Keratinocyte (primary cell): ENCODE measurements around the gene STYXL1. TPM values are rescaled to one million over a fixed set of nuclear protein-coding genes. Genes with fewer than 3 reads are reported as not detected.

Experiments
- DNase-seq: peaks from one replicate; pipeline ENCODE4 v3.0.0-alpha.2; 2011; ENCODE audit warnings: low read depth, missing footprints, low spot score
- FAIRE-seq: peaks from 2 replicates; lab custom pipeline; 2011; peaks lifted over from hg19 to GRCh38; lab: Jason Lieb, UNC
- H2AFZ ChIP-seq: 2 replicates; pipeline ENCODE4 v1.6.0; 2012; ENCODE audit warnings: low read length, control low read depth, inconsistent platforms; ENCODE audit not compliant: control insufficient read depth
- H3K27ac ChIP-seq: 2 replicates; pipeline ENCODE4 v1.5.1; 2011; ENCODE audit warnings: low read length; ENCODE audit not compliant: control insufficient read depth, insufficient read depth
- H3K27me3 ChIP-seq: 3 replicates; pipeline ENCODE4 v1.6.0; 2011; ENCODE audit warnings: low read length; ENCODE audit not compliant: control insufficient read depth, insufficient read depth; ENCODE audit errors: extremely low read depth
- H3K36me3 ChIP-seq, 2 experiments: 2 replicates in 1 of 2; 3 replicates in 1 of 2; pipeline ENCODE4 v1.5.1; 2011; ENCODE audit warnings: low read length in 2 of 2, mild to moderate bottlenecking in 1 of 2; ENCODE audit not compliant: control insufficient read depth in 2 of 2, insufficient read depth in 2 of 2; ENCODE audit errors: extremely low read depth in 1 of 2
- H3K4me1 ChIP-seq: 3 replicates; pipeline ENCODE4 v1.5.1; 2011; ENCODE audit warnings: low read length; ENCODE audit not compliant: control insufficient read depth, insufficient read depth; ENCODE audit errors: extremely low read depth
- H3K4me2 ChIP-seq: 3 replicates; pipeline ENCODE4 v1.6.0; 2011; ENCODE audit warnings: low read depth, low read length; ENCODE audit not compliant: control insufficient read depth, insufficient read depth; ENCODE audit errors: extremely low read depth
- H3K4me3 ChIP-seq, 3 experiments: fragments of 200-600 bp in 1 of 3; sonication (generic) in 1 of 3; 2 replicates in 2 of 3; 3 replicates in 1 of 3; pipeline ENCODE4 v1.5.1; 2011 to 2016; ENCODE audit warnings: low read length in 3 of 3, mild to moderate bottlenecking in 3 of 3, control low read depth in 2 of 3, inconsistent platforms in 1 of 3, low read depth in 1 of 3, mixed read lengths in 1 of 3, mixed run types in 1 of 3, moderate library complexity in 1 of 3; ENCODE audit not compliant: control insufficient read depth in 2 of 3, insufficient read depth in 2 of 3; ENCODE audit errors: extremely low read depth in 1 of 3
- H3K79me2 ChIP-seq: 2 replicates; pipeline ENCODE4 v1.6.0; 2012; ENCODE audit warnings: low read length; ENCODE audit not compliant: control insufficient read depth, insufficient read depth
- H3K9ac ChIP-seq: 3 replicates; pipeline ENCODE4 v1.6.0; 2011; ENCODE audit warnings: low read length; ENCODE audit not compliant: control insufficient read depth, insufficient read depth; ENCODE audit errors: extremely low read depth
- H3K9me1 ChIP-seq: 3 replicates; pipeline ENCODE4 v1.6.0; 2011; ENCODE audit warnings: low read length; ENCODE audit not compliant: control insufficient read depth, insufficient read depth; ENCODE audit errors: extremely low read depth
- H3K9me3 ChIP-seq: 2 replicates; pipeline ENCODE4 v1.5.1; 2012; ENCODE audit warnings: low read depth, low read length; ENCODE audit not compliant: control insufficient read depth
- H4K20me1 ChIP-seq: 3 replicates; pipeline ENCODE4 v1.6.0; 2011; ENCODE audit warnings: low read length; ENCODE audit not compliant: control insufficient read depth, insufficient read depth; ENCODE audit errors: extremely low read depth
- CTCF ChIP-seq, 3 experiments: IDR thresholded peaks in 1 of 3; conservative IDR thresholded peaks in 1 of 3; optimal IDR thresholded peaks in 1 of 3; 2 replicates in 2 of 3; 3 replicates in 1 of 3; pipeline versions ENCODE3 to v1.5.1; 2011; ENCODE audit warnings: low read length in 3 of 3, mild to moderate bottlenecking in 3 of 3, moderate library complexity in 2 of 3, control low read depth in 1 of 3, inconsistent platforms in 1 of 3; ENCODE audit not compliant: insufficient read depth in 2 of 3; ENCODE audit errors: extremely low read depth in 1 of 3
- EZH2 ChIP-seq: IDR thresholded peaks from one replicate; pipeline ENCODE4 v1.6.1; 2012; ENCODE audit warnings: inconsistent platforms, mild to moderate bottlenecking, low read length, moderate library complexity
- dilution Hi-C: fragments of 300-500 bp; cut with MboI; formaldehyde crosslinking; loops from one replicate; pipeline ENCODE4 v1.7.0; 2020; ENCODE audit warnings: low sequenced_read_pairs; ENCODE audit not compliant: extremely low pct_ligation_motif_present
- polyA plus RNA-seq, 5 experiments: library from polyadenylated mRNA; depleted of rRNA in 3 of 5; stranded (reverse) in 3 of 5; stranded (forward) in 1 of 5; unstranded in 1 of 5; fragments of >200 nt; gene quantifications; 1 replicate in 1 of 5; 2 replicates in 3 of 5; 3 replicates in 1 of 5; pipeline versions ENCODE4 v1.2.1 to v1.2.3, GENCODE V29; 2011 to 2012; ENCODE audit warnings: missing spikeins in 2 of 5, low read depth in 1 of 5, low replicate concordance in 1 of 5

Gene STYXL1
- polyA plus RNA-seq, 1 donor (not counting 4 experiments of a cell fraction or from before 2014, with no cell fraction given), result 76.2 TPM

GRCh38 chr7:76071316-76072242 lies 23.8 kb upstream of the STYXL1 start:
- Histone ChIP-seq H3K79me2 (no peaks in the 10 kb centered on the region), H3K27me3 (no peaks in the 10 kb centered on the region), H3K9me1 (no peaks in the 10 kb centered on the region), H3K9ac (peak overlapping the region; percentile 65), H3K4me2 (no peak overlapping the region), H4K20me1 (no peaks in the 10 kb centered on the region), H2AFZ (peak overlapping the region; percentile 71), H3K9me3 (no peaks in the 10 kb centered on the region), H3K36me3 (peaks cover 0 to 5% of the 10 kb centered on the region in 2 experiments), H3K4me3 (no peak overlapping the region), H3K4me1 (peaks cover 13% of the 10 kb centered on the region), H3K27ac (no peak overlapping the region)
- TF ChIP-seq CTCF (optimal IDR thresholded peaks at IDR 0.05 in 1 of 3, IDR thresholded peaks at IDR 0.05 in 1 of 3, conservative IDR thresholded peaks at IDR 0.05 in 1 of 3; ENCODE audit: extremely low read depth in 1 of 3, insufficient read depth in 2 of 3, low read length in 3 of 3) (no peak), EZH2 (no peak)
- no peak for DNase-seq
- dilution Hi-C loops, result no loop called here
- FAIRE-seq, result no peak

DNA sequence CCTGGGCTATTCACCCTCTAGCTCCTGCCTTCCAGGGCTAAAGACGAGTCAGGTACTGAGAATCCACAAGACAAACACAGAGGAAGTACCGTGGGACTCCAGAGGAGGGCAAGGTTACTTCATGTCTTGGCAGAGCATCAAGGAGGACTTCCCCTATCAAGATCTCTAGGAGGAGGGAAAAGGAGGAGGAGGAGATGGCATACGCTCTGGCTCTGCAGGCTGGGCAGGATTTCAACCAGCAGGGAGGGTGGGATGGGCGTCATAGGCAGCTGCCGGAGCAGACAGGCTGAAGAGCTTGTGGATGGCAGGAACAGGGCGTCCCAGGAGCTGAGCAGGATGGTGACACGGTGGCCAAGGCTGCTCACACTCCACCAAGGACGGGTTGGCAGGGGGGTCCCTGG lies 21.4 kb upstream of the STYXL1 start:
- peaks cover 16 to 21% of the 10 kb centered on the region in 2 experiments for H3K36me3 ChIP-seq
- H3K27ac ChIP-seq, result no peak overlapping the region
- no peaks in the 10 kb centered on the region for H3K79me2 ChIP-seq
- no peaks in the 10 kb centered on the region for H3K27me3 ChIP-seq
- no peaks in the 10 kb centered on the region for H4K20me1 ChIP-seq
- dilution Hi-C loops, result no loop called here
- FAIRE-seq (peak; percentile 100), DNase-seq (peak; percentile 88)
- H3K9me3 ChIP-seq, result no peaks in the 10 kb centered on the region
- H2AFZ ChIP-seq, result no peak overlapping the region
- H3K9ac ChIP-seq, result no peak overlapping the region
- no peak overlapping the region for H3K4me3 ChIP-seq
- H3K9me1 ChIP-seq, result no peaks in the 10 kb centered on the region
- peaks cover 9% of the 10 kb centered on the region for H3K4me1 ChIP-seq
- TF ChIP-seq CTCF (optimal IDR thresholded peaks at IDR 0.05 in 1 of 3, IDR thresholded peaks at IDR 0.05 in 1 of 3, conservative IDR thresholded peaks at IDR 0.05 in 1 of 3; ENCODE audit: extremely low read depth in 1 of 3, insufficient read depth in 2 of 3, low read length in 3 of 3) (peak; percentile 62 to 81 (median 78)), EZH2 (no peak)
- H3K4me2 ChIP-seq, result no peak overlapping the region
